GM18505 (cell line): ENCODE data around the gene BCL2L12.
A peak's percentile ranks its signal among the peaks of the same experiment; 100 is the strongest.
"Not testable (repeated sequence)": the region's sequence is repeated elsewhere in the genome, so short reads cannot be mapped to it uniquely, and the experiment has no call there.

Source experiments
- ATAC-seq: cut with Tn5 transposase; IDR thresholded peaks from one replicate; pipeline ENCODE4 v1.9.1; 2021; ENCODE audit not compliant: unreplicated experiment
- POLR2A ChIP-seq: IDR thresholded peaks from 4 replicates; pipeline ENCODE4 v1.6.1; 2011; ENCODE audit warnings: borderline replicate concordance; ENCODE audit not compliant: insufficient read depth, insufficient read length; ENCODE audit errors: extremely low read depth

BCL2L12 gene, protein sequence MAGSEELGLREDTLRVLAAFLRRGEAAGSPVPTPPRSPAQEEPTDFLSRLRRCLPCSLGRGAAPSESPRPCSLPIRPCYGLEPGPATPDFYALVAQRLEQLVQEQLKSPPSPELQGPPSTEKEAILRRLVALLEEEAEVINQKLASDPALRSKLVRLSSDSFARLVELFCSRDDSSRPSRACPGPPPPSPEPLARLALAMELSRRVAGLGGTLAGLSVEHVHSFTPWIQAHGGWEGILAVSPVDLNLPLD

DNA sequence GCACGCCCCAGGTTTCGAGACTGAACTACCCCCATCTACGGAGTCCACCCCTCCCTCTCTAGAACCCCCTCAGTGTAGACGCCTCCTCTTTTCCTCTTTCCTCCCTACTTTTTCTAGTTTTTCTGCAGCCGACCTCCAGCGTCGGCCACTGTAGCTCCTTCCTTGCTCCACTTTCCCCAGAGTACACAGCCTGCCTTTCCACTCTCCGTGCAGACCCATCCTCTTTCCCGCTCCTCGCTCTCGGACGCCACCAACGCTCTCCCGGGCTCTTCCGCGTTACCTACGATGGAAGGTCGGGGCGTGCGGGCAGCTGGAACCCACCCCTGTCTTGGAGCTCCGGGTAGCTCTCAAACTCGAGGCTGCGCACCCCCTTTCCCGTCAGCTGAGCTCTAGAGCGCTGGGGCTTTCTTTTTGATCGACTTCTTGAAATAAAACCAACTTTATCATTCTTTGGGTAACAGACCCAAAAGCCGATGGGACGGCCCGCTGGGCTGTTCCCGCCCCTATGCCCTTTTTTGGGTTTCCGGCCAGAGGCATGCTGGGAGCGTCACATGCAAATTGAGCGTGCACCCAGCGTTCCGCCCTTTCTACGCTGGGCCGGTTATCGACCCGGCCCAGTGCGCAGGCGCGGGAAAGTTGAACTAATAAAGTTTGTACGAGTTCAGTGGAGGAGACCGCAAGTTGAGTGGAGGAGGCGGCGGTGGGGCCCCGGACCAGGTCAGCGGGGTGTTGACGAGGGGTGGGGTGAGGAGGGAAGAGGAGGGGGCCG, at the start of gene BCL2L12, which contains the start of gene IRF3:
Gene BCL2L12 (plus strand): TSS at position 583 of the 769 bp plus-strand sequence. CDS start 760 bp downstream, outside the sequence.
Gene IRF3 (minus strand): TSS at position 507 of the 769 bp plus-strand sequence. CDS start 1,019 bp downstream, outside the sequence.
- ATAC-seq, result peak; percentile 77
- peak; percentile 71 for TF ChIP-seq POLR2A

DNA sequence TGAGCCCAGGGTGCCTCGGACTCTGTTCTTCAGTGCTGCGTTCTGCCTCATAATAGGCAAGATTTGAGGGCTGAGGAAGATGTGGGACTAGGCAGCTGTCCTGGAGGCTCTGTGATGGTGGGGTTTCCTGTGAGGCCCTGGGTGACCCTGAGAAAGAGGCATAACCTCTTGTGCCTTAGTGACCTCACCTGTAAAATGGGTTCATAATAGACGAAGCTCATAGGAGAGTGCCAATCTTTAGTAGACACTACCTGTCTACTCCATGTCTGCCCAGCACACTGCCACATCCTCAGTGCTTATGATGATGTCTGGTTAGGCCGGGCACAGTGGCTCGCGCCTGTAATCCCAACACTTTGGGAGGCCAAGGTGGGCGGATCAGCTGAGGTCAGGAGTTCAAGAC, 49.2 kb upstream of the BCL2L12 start:
- no peak for TF ChIP-seq POLR2A

DNA sequence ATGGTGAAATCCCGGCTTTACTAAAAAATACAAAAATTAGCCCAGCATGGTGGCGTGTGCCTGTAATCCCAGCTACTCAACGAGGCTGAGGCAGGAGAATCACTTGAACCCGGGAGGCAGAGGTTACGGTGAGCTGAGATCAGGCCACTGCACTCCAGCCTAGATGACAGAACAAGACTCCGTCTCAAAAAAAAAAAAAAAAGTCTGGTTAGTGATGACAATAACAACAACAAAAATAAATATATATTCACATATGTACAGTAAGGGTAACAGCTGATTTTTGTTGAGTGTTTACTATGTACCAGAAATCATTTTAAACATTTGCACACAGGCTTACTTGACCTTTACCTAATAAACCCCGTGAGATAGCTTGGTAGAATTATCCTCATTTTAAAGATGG, 48.8 kb upstream of the BCL2L12 start:
- no peak for TF ChIP-seq POLR2A
- ATAC-seq, result no peak

More for the DNA sequence above, 49.2 kb upstream of the BCL2L12 start:
- ATAC-seq, result no peak

DNA sequence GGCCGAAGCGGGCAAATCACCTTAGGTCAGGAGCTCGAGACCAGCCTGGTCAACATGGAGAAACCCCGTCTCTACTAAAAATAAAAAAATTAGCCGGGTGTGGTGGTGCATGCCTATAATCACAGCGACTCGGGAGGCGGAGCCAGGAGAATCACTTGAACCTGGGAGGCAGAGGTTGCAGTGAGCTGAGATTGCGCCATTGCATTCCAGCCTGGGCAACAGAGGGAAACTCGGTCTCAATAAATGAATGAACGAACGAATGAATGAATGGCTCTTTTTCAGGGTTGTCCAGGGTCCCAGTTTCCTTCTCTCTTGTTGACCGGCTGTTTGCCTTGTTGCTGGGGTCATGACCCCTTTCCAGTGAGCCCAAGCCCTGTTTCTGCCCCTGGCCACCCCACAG, 47.9 kb upstream of the BCL2L12 start:
- not testable (repeated sequence) for ATAC-seq

DNA sequence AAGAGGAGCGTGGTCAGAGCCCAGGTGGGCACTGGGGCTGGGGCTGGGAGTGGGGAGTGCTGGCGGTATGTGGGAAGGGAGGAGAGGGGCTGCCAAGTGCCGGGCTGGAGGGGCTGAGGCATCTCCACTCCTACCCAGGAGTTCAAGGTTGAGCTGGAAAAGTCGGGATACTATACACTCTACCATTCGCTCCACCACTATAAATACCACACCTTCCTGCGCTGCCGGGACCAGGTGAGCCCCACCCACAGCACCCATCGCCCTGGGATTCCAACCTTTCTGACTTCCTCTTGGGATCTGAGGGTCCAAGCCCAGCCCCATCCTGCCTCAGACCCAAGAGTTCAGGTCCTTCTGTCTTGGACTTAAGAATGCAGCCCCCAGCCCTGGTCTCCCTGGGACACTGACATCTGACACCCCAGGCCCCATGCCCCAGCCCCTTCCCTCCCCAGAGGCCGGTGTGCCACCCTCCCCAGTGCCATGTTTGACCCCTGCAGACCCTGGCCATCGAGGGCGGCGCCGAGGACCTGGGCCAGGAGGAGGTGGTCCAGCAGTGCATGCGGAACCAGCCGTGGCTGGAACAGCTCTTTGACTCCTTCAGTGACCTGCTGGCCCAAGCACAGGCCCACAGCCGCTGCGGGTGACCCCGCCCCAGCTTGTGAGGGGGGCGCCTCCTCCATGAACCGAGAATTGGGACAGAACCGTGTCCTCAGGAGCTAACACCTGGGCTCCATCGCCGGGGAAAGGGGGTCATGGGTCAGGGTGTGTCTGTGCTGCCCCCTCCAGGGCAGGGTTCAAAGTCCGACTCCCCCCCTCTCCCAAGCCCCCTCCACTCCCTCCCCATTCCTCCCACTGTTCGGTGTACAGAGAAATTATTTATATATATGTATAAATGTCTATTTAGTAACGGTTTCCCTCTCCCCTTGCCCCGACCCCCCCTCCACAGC, 40.5 kb upstream of the BCL2L12 start:
- TF ChIP-seq POLR2A, result no peak
- ATAC-seq, result no peak

DNA sequence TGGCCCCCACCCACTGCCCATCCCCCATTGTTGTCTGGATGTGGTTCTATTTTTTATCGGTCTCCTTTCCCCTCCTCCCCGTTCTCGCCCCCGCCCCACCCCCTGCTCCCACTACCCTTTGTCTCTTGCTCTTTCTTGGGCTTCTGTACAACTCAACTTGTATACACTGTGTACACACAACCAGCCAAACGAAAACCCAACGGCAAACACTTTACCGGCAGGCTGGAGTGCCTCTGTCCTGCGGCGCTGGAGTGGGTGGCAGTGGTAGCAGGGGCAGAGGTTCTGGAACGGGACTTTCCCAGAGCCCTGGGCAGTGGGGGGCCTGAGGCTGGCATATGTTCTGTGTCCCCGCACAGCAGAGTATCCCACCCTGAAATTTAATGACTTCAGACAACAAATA, 39.5 kb upstream of the BCL2L12 start:
- no peak for TF ChIP-seq POLR2A
- ATAC-seq, result no peak

DNA sequence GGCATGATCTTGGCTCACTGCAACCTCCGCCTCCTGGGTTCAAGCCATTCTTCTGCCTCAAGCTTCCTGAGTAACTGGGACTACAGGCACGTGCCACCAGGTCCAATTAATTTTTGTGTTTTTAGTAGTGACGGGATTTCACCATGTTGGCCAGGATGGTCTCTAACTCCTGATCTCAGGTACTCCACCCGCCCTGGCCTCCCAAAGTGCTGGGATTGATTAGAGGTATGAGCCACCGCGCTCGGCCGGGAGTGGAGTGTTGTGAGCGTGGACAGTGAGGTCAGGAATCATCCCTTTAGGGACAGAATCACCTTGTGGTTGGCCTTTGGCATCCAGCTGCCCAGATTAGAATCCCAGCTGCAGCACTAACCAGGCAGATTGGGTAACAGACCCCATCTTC, 36.1 kb upstream of the BCL2L12 start:
- no peak for ATAC-seq
- TF ChIP-seq POLR2A, result no peak

DNA sequence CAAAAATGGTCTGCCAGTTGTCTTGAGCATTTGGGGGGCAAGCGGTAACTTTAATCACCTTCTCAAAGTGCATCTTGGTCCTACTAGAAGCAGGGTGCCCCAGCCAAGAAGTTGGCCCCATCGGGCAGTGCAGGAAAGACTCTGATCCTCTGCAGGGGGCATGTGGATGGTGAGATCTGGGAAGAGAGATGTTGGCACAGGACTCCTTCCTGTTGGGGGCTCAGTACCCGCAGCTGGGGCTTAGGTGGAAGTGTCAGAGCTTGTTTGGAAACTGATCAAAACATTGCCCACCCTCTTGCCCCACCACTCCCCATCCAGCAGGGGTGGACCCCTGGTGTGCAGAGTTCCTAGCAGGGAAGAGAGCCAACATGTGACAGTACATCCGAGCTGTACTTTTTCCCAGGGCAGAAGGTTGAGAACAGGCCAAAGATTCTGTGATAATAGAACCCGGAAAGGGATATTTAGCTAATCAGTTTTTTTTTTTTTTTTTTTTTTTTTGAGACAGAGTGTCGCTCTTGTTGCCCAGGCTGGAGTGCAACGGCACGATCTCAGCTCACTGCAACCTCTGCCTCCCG, 34.6 kb upstream of the BCL2L12 start:
- ATAC-seq, result no peak
- no peak for TF ChIP-seq POLR2A

DNA sequence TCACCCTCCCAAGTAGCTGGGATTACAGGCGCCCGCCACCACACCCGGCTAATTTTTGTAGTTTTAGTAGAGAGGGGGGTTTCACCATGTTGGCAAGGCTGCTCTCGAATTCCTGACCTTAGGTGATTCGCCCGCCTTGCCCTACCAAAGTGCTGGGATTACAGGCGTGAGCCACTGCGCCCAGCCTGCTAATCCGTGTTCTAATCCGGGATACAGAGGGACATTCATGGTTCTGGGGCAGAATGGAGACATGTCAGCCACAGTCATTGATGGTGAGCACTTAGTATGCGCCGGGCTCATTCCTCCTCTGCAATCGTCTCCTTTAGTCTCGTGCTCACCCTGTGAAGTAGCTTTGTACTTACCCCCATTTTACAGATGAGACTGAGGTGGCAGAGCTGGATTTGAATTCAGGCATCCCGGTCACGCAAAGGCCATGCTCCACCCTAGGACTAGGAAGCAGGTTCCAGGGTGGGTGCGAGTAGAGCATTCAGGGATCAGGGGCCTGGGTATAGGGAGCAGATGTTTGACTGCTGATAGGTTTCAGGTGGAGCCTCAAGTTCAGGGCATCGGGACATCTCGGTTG, 34.0 kb upstream of the BCL2L12 start:
- no peak for TF ChIP-seq POLR2A
- no peak for ATAC-seq

DNA sequence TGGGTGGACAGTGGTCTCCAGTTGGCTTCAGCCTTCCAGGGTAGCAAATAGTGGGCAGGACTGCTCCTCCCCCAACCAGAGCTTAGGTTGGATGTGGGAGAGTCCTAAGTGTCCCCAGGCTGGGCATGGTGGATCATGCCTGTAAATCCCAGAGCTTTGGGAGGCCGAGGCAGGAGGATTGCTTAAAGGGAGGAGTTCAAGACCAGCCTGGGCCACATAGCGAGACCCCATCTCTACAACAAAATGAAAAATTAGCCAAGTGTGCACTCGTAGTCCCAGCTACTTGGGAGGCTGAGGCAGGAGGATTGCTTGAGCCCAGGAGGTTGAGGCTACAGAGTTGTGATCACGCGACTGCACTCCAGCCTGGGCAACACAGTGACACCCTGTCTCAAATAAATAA, 33.2 kb upstream of the BCL2L12 start:
- ATAC-seq, result no peak
- no peak for TF ChIP-seq POLR2A

DNA sequence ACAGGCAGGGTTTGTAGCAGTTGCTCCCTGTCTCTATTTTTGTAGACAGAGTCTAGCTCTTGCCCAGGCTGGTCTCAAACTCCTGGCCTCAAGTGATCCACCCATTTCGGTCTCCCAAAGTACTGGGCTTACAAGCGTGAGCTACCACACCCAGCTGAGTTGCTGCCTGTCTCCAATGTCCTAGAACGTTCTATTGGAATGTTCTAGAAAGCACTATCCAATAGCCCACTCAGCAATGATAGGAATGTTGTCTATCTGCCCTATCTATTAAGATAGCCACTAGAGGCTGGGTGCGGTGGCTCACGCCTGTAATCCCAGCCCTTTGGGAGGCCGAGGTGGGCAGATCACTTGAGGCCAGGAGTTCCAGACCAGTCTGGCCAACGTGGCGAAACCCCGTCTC, 32.5 kb upstream of the BCL2L12 start:
- not testable (repeated sequence) for ATAC-seq

DNA sequence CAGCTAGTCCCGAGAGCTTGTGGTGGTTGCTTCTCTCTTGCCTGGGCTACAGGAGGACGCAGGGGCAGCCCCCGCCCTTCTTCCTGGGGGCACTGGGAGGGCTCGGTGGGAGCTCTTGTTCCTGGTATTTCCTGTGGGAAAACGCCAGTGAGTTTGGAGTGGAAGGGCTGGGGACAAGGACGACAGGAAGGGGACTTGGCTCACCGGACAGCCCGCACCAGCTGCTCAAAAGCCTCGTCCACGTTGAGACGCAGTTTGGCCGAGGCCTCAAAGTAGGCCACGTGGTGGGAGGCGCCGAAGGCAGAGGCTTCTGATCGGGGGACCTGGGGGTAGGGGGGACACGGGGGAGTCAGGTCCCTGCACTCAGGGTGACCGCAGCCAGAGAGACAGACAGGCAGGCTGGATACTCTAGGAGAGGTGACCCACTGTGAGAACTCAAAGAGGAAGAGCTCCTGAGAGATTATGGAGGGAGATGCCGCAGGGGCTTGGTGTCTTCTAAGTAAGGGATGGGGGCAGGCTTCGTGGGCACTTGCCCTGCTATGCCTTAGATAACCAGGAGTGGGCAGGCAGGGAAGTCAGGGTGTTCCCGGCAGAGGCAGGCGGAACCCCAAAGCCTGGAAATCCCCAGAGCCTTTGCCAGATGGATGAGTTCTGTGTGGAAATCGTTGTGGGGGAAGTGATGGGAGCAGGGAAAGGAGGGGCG, 30.1 kb upstream of the BCL2L12 start:
- no peak for TF ChIP-seq POLR2A
- no peak for ATAC-seq

DNA sequence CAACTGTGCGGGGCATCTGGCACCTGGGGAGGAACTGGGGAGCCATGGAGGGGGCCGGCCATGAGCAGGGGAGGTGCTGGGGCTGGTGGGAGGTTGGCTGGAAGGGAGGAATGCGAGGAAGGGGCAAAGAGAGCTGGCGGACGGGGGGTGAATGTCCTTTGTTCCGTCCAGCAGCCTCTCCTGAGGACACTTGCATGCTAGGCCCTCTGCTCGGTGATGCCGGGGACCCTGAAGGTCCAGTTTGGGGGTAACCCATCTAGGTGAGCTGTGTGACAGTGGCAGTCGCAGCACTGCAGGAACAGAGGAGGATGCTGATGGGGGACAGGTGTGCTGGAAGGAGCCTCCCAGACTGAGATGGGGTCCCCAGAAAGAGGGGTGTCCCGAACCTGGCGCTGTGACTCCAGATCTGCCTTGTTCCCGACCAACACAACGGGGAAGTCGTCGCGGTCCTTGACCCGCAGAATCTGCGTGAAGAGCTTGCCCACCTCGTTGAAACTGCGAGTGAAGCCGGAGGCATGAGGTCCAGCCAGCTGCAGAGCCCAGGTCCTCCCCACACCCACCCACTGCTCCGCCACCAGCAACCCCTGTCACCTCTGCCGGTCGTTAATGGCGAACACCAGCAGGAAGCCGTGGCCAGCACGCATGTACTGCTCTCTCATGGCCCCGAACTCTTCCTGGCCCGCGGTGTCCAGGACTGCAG, 29.4 kb upstream of the BCL2L12 start:
- TF ChIP-seq POLR2A, result no peak
- ATAC-seq, result no peak
